ENCODE measurements around the gene ACACB.

ACACB gene

GRCh38 chr12:109309381-109310246 lies 193.2 kb downstream of the ACACB start:
- no peak for DNase-seq

GRCh38 chr12:109310247-109311125 lies 194.1 kb downstream of the ACACB start:
- peak; percentile 17 for DNase-seq

Data from KG1 (cell line).